MM.1S (cell line): ENCODE measurements around the gene MYLK2.

Source experiments
- EZH2 ChIP-seq: fragments of 300-600 bp; sonication (generic); optimal IDR thresholded peaks from 2 replicates; pipeline ENCODE3; 2017; ENCODE audit warnings: low read depth, mild to moderate bottlenecking, antibody characterized with exemption, low read length, mixed read lengths
- TF ChIP-seq, protein P1 (sequence below): fragments of 300-600 bp; sonication (generic); IDR thresholded peaks from 2 replicates; pipeline ENCODE4 v1.5.1; 2016; ENCODE audit warnings: antibody characterized with exemption, low read length, mixed read lengths

DNA sequence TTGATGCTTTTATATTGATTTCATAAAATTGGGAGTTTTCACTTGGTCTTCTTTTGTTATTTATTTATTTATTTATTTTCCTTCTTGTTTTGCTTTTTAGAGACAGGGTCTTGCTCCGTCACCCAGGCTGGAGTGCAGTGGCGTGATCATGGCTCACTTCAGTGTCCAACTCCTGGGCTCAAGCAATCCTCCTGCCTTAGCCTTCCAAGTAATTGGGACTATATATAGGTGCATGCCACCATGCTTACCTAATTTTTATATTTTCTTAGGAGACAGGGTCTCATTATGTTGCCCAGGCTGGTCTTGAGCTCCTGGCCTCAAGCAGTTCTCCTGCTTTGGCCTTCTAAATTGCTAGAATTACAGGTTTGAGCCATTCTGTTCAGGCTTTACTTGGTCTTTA is 38.3 kb upstream of the MYLK2 start:
- TF ChIP-seq, protein P1, sequence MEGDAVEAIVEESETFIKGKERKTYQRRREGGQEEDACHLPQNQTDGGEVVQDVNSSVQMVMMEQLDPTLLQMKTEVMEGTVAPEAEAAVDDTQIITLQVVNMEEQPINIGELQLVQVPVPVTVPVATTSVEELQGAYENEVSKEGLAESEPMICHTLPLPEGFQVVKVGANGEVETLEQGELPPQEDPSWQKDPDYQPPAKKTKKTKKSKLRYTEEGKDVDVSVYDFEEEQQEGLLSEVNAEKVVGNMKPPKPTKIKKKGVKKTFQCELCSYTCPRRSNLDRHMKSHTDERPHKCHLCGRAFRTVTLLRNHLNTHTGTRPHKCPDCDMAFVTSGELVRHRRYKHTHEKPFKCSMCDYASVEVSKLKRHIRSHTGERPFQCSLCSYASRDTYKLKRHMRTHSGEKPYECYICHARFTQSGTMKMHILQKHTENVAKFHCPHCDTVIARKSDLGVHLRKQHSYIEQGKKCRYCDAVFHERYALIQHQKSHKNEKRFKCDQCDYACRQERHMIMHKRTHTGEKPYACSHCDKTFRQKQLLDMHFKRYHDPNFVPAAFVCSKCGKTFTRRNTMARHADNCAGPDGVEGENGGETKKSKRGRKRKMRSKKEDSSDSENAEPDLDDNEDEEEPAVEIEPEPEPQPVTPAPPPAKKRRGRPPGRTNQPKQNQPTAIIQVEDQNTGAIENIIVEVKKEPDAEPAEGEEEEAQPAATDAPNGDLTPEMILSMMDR = no peak
- TF ChIP-seq EZH2 = no peak
